ENCODE results near the gene POLD2.
A peak's percentile ranks its signal among the peaks of the same experiment; 100 is the strongest.

Gene POLD2

DNA sequence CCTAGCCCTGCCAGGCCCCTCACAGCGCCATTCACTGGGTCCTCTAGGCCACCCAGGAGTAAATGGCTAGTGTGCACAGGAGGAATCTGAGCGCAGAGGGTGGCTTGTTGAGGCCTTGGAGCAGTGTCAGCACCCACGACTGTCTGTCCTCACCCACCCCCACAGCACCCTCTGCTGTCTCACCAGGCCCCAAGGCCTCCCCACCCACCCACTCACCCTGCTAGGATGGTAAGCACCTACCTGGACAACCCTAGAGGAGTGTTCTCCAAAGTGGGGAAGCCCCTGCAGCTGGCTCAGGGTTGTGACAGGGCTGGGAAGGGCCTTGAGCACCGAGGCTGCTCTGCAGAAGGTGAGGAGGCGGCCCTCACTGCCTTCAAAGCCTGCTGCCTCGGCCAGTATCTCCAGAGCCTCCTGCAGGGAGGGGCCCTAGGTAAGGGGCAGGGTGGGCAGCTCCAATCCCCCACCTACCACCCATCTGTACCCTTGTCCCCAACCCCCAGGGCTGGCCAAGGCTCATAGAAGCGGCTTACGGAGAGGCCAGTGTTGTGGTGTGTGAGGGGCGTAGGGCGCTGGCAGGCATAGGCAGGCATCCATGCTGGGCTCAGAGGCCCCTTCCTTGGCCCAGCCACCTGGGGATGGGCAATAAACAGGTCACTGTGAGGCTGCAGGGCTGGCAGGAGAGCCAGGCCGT is 43.9 kb downstream of the POLD2 start:
- DNase-seq: peak; percentile 60

DNA sequence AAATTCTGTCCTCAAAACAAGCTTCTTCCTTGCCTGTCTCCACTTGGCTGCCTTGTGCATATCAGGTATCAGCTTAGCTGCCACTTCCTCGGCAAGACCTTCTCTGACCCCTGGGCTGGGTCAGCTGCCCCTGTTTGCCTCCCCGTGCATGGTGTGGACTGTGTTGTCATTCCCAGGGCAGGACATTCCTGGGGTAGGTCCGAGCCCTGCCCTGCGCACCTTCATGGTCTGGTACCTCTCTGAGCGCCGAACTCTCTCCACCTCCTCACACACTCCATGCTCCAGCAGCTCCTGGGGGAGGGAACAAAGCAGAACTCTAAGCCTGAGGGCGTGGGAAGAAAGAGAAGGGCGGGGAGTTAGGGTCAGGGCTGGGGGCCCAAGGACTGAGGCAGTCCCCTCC is 44.8 kb downstream of the POLD2 start:
- DNase-seq: no peak

DNA sequence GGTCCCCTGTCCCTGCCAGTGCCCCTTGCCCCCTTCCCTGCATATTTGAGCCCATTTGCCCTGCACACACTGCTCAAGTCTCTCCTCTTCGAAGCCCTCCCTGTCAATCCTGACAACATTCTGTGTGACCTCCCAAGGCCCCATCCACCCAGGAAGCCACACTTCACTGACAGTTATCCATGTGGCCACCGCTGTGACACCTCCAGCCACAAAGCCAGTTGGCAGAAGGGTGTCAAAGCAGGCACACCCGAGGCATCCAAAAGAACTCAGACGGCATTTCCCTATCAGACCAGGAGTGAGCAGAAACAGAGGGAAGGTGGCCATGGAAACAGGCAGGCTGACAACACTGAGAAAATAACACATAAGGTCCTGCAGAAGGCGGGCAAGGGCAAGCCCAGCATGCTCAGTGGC is 45.7 kb downstream of the POLD2 start:
- DNase-seq: no peak

DNA sequence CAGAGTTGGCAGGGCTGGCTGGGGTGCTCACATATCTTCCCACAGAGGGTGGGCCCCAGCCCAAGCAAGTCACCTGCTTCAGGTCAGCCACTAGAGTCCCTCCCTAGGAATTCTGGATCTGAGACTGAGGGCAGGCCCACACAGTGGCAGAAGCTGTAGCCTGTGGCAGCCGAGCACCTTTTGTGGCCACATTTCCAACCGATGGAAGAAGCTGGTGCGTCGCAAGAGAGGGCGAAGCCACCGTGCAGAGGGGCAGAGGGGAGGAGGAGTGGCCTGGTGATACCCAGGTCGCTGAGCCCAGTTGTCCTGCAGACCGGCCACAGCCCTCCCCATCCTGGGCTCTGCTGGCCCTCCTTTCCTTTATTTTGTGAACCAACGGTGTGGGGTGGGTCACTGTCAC is 46.3 kb downstream of the POLD2 start:
- DNase-seq: no peak

DNA sequence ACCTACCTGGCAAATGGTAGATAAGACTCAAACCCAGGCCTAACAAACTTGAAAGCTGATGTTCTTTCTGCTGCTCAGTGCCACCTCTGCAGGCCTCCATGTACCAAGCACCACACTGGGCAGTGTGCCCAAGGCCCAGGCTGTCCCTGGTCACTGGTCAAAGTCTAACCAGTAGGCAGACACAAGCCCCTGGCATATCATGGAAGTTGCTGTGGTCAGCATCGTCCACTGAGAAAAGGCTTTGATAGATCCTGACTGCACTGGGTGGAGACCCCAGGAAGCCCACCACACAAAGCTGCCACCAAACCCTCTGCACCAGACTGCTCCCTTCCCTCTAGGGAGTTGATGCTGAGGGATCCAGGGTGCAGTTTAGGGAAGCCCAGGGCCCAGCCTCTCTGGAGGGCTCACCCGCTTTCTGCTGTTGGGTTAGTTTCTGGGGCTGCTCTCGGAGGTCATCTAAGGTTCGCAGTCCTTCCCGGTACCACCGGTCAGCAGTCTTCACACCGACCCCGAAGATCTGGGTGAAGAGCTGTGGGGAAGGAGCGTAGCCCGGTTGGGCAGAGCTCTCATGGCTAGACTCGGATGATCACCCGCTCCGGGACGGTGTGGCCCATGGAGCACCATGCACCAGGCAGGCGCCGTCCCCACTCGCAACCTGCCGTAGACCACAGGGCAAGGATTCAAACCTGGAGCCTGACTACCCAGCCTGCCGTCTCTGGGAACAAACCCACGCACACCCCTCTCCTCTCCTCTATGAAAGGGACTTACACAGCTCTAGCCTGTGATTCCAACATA is 47.0 kb downstream of the POLD2 start:
- DNase-seq: no peak

DNA sequence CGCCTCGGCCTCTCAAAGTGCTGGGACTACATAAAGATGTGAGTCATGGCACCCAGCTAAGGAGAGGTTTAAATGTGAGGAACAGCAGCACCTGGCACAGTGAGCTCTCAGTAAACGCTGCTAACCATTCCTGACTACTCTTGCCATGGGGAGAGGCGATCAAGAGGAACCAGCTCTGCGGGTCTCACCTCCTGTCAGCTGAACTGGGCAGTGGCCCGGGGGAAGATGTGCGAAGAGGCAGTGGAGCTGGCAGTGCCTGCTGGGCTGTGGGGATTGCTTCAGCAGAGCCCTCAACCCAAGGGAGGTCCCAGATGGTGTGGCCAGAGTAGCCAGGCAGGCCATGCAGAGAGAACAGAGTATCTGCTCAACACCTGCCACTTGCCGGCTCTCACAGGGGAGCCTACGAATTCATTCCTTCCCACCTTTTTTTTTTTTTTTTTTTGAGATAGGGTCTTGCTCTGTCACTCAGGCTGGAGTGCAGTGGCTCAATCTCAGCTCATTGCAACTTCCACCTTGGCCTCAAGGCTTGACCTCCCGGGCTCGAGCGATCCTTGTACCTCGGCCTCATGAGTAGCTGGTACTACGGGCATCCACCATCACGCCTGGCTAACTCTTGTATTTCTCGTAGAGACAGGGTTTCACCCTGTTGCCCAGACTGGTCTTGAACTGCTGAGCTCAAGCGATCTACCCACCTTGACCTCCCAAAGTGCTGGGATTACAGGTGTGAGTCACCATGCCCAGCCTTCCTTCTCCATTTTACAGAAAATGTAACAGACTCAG is 47.9 kb downstream of the POLD2 start:
- DNase-seq: no peak

DNA sequence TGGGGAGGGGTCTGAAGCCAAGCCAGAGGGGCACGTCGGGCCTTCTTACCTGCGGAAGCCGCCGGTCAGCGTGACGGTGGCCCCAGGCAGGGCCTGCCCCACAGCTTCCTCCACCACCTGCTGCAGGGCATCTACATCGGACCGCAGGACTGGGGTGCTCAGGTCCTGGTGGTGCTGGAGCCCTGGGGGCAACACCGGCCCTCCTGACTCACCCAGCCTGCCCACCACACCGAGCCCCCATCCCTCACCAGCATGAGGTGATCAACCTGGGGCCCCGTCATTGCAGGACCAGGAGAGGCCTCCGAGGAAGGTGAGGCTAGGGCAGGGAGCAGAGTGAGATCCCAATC is 49.0 kb downstream of the POLD2 start:
- no peak for DNase-seq

DNA sequence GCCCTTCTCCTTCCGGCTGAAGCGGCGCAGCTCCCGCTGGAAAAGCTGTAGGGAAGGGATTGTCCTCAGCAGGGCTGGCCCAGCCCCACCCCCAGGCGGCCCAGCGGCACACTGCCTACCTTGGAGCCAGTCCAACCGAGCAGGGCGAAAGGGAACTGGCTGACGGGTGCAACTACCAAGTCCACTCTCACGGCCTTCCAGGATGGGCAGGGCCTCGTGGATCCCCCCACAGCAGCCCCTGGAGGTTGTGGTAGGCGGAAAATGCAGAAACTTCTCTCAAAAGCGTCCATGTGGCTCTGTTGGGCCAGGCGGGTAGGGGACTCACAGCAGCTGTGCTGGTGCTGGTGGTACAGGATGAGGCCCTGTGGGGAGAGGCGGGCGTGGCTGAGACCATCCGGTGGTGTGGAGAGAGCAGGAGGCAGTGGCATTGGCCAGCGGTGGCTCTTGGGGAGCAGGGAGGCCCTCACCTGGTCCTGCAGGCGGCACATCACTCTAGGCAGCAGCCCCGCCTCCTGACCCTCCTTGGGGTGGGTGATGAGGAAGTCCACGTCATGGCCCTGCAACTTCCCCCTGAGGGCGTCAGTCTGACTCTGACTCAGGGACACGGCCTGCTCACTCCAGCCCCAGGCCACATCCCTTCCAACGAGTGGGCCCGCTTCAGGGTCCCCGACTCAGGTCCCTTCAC is 49.5 kb downstream of the POLD2 start:
- peak; percentile 80 for DNase-seq

DNA sequence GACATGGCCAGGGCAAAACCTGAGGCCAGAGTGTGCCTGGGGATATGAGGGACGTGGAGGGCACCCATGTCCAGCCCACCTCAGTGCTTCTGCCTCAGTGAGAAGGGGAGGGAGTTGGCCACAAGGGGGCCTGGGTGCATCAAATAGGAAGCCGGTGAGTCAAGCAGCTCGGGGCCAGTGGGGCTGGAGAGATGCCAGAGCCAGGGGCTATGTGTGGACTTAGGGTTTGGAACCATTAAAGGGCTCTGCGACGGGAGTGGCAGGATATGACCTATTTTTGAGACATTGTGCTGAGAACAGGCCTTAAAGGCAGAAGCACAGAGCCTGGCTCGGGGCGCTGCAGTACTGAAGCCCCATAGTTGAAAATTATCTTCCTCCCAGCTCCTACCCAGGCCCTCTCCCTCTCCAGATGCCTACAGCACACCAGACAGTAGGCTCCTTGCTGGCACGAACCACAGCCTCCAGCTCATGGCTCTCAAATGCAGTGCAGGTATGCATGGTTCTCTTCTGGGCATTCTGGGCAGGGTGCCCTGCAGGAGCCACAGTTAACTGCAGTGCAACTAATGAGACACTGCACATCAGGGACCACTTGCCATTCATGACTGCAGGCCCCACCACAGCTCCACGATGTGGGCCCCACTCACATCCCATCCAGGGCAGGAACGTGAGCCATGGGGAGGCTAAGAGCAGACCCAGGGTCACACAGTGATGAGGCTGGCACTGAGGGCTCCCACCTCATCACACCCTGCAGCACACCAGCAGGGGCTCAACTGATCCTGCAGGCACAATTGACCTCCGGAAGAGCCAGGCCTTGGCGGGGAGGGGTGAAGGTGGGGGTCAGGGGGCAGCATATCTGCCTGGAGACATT is 50.8 kb downstream of the POLD2 start:
- peak; percentile 76 for DNase-seq

DNA sequence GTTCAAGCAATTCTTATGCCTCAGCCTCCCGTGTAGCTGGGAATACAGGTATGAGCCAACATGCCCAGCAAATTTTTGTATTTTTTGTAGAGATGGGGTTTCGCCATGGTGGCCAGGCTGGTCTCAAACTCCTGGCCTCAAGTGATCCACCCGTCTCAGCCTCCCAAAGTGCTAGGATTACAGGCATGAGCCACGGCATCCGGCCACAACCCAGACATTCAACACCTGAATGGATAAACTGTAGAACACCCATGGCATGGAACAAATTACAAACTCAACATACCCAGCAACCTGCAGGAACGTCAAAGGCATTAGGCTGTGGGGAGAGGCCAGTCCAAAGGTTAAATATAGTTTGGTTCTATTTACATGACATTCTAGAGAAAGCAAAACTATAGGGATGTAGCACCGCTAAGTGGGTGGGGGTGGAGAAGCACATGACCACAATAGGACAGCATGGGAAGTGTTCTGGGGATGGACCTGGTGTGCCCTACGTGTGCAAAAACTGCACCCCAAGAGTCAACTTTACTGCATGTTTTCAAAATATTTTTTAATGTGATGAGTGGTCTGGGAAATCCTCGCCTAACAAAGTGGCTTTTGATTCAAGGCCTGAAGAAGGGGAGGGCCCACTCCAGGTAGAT is 51.5 kb downstream of the POLD2 start:
- DNase-seq: no peak

DNA sequence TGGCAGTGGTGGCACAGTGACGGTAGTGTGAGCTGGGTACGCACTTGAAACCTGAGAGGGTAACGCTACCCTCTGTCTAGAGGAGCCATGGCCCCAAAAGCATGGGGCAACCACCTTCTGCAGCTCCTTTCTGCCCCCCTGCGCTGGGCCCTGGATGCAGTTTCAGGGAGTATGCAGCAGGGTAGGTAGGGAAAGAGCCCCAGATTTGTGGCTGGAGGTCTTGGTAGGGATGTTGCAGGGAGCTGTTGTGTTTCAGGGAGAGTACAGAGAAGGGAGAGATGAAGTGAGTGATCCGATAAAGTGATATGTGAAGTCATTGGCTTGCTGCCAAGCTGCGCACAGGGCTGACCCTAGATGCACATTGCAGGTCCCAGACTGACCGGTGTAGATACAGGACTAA is 55.3 kb downstream of the POLD2 start:
- no peak for DNase-seq

DNA sequence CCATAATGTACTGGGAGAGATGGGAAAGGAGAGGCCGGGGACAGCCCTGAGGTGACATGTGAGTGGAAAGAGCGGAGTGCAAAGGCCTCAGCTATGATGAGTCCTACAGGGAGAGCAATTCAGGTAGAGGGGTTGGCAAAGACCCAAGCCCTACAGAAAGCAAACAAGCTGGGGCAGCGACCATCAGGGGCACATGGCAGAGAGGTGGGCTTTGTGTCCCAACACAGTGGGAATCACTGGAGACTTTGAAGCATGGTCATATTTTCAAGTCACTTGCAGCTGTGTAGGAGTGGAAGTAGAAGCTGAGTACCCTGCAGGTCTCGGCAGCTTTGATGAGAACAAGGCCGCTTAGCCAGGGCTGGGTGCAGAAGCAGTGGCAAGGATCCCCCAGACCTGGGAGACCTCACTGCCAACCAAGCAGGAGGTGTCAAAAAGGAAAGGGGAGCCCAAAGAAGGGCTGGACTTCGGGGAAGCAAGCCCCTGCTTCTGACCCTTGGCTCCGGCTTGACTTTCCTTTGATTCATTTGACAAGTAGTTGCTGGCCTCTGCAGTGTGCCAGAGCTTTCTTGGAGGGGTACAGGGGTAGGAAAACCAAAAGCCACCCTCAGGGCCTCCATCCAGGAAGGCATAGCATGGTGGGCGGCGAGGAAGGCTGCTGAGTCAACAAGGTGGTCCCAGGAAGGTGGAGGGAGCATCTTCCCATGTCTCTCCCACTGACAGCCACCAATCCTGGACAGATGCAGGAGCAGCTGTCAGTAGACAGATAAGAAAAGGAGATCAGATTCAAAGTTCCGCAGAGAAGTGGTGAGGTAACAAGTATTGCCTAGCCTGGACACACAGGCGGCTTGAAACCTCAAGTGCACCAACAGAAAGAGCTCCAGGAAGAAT is 56.0 kb downstream of the POLD2 start:
- no peak for DNase-seq

DNA sequence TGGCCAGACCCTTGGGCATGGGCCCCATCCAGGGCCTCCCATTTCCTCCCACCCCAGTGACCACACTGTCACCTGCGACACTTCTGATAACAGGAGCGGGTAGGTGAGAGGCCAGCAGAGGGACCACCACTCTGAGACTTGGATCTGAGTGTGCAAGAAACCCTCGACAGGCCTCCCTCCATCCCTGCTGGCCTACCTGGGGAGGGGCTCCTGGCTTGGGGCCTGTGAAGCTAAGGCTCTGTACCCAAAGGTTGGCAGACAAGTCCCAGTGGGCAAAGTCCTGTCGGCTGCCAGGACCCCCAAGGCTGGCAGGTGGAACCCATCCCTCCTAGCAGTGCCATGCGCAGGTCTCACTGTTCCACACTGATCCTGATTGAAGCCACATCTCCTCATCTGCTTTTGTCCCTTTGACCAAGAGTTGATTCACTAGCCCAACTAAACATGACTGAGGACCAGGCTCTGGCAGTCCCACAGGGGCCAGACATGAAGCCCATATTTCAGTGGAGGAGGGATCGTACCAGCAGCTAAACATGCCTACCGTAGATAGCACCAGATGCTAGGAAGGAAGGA is 56.8 kb downstream of the POLD2 start:
- peak; percentile 70 for DNase-seq

DNA sequence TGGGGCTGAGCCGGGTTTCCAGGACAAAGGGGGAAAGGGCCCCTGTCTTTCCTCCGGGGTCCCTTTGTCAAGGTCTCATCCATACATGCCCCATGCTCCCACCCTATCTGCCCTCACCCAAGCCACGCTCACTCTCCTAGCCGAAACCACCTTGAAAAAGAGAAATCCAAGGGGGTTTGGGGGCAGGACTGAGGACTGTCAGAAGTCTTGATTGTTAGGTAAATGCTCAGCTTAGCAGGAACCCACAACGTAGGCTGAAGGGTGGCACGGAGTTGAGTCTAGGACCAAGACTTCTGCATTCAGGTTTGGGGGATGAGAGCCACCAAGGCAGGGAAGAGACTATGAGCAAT is 57.3 kb downstream of the POLD2 start:
- no peak for DNase-seq

DNA sequence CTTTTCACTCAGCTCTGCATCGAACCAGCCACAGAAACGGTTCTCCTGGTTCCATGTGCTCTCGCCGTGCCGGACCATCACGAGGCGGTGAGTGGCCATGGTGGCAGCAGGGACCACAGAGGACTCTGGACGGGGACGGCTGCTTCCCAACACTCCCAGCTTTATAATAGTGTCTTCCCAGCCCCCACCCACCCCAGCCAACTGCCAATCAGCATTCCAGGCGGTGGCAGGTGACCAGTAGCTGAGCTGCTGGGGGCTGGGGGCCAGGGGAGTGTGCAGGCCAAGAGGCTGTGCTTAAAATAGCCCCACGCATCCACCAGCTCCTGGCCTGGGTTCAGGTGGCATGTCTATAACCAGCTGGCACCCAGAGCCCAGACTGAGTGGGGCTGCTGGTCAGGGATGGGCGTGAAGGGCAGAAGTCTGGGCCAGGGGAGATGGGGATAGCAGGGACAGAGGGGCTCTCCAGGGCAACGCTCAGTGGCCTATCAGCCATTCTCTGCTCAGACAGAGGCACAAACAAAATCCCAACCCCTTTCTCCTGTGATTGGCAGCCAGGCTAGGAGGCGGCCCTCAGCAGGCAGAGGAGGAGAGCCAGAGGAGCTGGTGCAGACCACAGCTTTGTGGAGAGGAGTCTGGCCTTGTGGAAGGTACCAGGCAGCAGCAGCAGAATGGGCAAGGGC is 57.8 kb downstream of the POLD2 start, which contains the start of gene PGAM2:
Gene PGAM2, minus strand, starts transcription at position 137 of the 680 bp plus-strand sequence. Its CDS starts 38 bp downstream, at position 99.
- peak; percentile 71 for DNase-seq

DNA sequence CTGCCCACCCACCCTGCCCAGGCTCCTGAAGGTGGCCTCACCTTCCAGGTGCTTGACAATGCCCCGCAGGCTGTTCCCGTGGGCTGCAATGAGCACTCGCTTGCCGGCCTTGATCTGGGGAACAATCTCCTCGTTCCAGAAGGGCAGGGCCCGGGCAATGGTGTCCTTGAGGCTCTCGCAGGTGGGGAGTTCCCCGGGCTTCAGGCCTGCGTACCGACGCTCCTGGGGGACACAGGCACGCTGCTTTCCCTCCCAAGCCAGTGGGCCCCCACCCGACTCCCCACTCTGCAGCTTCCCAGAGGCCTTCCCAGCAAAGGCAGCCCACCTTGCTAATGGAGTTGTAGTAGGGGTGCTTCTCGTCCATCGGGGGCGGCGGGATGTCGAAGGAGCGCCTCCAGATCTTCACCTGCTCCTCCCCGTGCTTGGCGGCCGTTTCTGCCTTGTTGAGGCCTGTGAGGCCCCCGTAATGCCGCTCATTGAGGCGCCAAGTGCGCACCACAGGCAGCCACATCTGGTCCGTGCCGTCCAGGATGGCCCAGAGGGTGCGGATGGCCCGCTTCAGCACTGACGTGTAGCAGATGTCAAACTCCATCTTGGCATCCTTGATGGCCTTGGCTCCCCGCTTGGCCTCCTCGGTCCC is 58.4 kb downstream of the POLD2 start:
- peak; percentile 71 for DNase-seq
